Tibial nerve (tissue), 4 donors: ENCODE measurements around the gene KRT86.

Experiments
- EP300 ChIP-seq, 2 donors: sonication (generic); formaldehyde crosslinking; IDR thresholded peaks; one replicate each; pipeline ENCODE4 v1.6.1; 2017; ENCODE audit warnings: antibody characterized with exemption in 2 of 2, mild to moderate bottlenecking in 1 of 2
- POLR2A ChIP-seq, 2 donors: fragments of 450-650 bp; IDR thresholded peaks; one replicate each; pipeline ENCODE4 v1.6.1; 2017; ENCODE audit warnings: antibody characterized with exemption in 2 of 2, mild to moderate bottlenecking in 2 of 2, moderate library complexity in 2 of 2
- TF ChIP-seq, protein P1 (sequence below), 5 experiments: fragments of 200-600 bp in 3 of 5; fragments of 450-650 bp in 2 of 5; sonication (generic) in 3 of 5; IDR thresholded peaks; one replicate each; pipeline ENCODE4 v1.5.1; 2016 to 2019; ENCODE audit warnings: antibody characterized with exemption in 5 of 5, mild to moderate bottlenecking in 3 of 5, moderate library complexity in 2 of 5

GRCh38 chr12:52232674-52233461, 41.6 kb upstream of the KRT86 start, which contains the start of gene KRT7:
- TF ChIP-seq, protein P1, sequence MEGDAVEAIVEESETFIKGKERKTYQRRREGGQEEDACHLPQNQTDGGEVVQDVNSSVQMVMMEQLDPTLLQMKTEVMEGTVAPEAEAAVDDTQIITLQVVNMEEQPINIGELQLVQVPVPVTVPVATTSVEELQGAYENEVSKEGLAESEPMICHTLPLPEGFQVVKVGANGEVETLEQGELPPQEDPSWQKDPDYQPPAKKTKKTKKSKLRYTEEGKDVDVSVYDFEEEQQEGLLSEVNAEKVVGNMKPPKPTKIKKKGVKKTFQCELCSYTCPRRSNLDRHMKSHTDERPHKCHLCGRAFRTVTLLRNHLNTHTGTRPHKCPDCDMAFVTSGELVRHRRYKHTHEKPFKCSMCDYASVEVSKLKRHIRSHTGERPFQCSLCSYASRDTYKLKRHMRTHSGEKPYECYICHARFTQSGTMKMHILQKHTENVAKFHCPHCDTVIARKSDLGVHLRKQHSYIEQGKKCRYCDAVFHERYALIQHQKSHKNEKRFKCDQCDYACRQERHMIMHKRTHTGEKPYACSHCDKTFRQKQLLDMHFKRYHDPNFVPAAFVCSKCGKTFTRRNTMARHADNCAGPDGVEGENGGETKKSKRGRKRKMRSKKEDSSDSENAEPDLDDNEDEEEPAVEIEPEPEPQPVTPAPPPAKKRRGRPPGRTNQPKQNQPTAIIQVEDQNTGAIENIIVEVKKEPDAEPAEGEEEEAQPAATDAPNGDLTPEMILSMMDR (IDR thresholded peaks at IDR 0.05): no peak
- no peak for TF ChIP-seq POLR2A (IDR thresholded peaks at IDR 0.05)
- no peak for TF ChIP-seq EP300 (IDR thresholded peaks at IDR 0.05)
